HCT116 (cell line): ENCODE results near the gene STRN3. TPM values are rescaled to one million over a fixed set of nuclear protein-coding genes. Genes with fewer than 3 reads are reported as not detected.

ENCODE experiments used
- ATAC-seq: fragments of 200-7000 bp; cut with Tn5 transposase; 2 replicates; pipeline ENCODE4 v1.9.1; 2020; ENCODE audit warnings: mild to moderate bottlenecking, moderate library complexity
- BruUV-seq: library from RNA; stranded (reverse); fragments of 400-500 nt; replicated peaks from 2 replicates; lab custom pipeline; 2021; lab: Mats Ljungman, UMichigan
- CTCF ChIA-PET: fragments of 300-600 bp; sonication (Branson Sonifier 250); formaldehyde crosslinking; loops from one replicate; lab custom pipeline; 2021; ENCODE audit warnings: antibody characterized with exemption; lab: Charles Lee
- POLR2A ChIA-PET: fragments of 300-600, 350-600 bp; sonication (Branson Sonifier 250); formaldehyde crosslinking; loops from one replicate; lab custom pipeline; 2021; ENCODE audit warnings: antibody characterized with exemption; lab: Charles Lee
- RAD21 ChIA-PET, 2 experiments: fragments of 300-600 bp; sonication (Branson Sonifier 250); formaldehyde crosslinking; loops; one replicate each; lab custom pipeline; 2023; ENCODE audit warnings: low total read pairs in 2 of 2; ENCODE audit not compliant: uncharacterized antibody in 2 of 2, unreplicated experiment in 2 of 2, low non-redundant PET in 1 of 2; lab: Charles Lee
- DNase-seq: peaks from one replicate; pipeline ENCODE4 v3.0.0-alpha.2; 2010; ENCODE audit warnings: low read depth, low spot score
- H2AFZ ChIP-seq: fragments of 200-600 bp; shearing (Covaris generic), sonication (generic); 2 replicates; pipeline ENCODE4 v1.6.1; 2017; ENCODE audit warnings: low read depth, mixed run types, mixed read lengths, antibody characterized with exemption, low read length; ENCODE audit not compliant: poor library complexity, severe bottlenecking
- H3K27ac ChIP-seq: 2 replicates; pipeline ENCODE4 v1.5.1; 2012; ENCODE audit warnings: low read depth, low read length
- H3K27me3 ChIP-seq: fragments of 200-600 bp; sonication (generic); 2 replicates; pipeline ENCODE4 v1.6.1; 2016; ENCODE audit warnings: mixed run types, low read length, mixed read lengths; ENCODE audit not compliant: insufficient read depth
- H3K36me3 ChIP-seq, 2 experiments: fragments of 200-500 bp in 1 of 2; fragments of 200-600 bp in 1 of 2; sonication (Bioruptor generic) in 1 of 2; sonication (generic) in 1 of 2; 2 replicates each; pipeline versions ENCODE4 v1.5.1 to v1.6.1; 2014 to 2016; ENCODE audit warnings: low read length in 2 of 2, inconsistent platforms in 1 of 2, mixed read lengths in 1 of 2, mixed run types in 1 of 2; ENCODE audit not compliant: insufficient read depth in 2 of 2, control insufficient read depth in 1 of 2
- H3K4me1 ChIP-seq, 2 experiments: fragments of 200-600 bp in 1 of 2; sonication (generic) in 1 of 2; 2 replicates each; pipeline versions ENCODE4 v1.5.1 to v1.6.1; 2012 to 2017; ENCODE audit warnings: low read length in 2 of 2, inconsistent platforms in 1 of 2, mild to moderate bottlenecking in 1 of 2, mixed read lengths in 1 of 2, mixed run types in 1 of 2, moderate library complexity in 1 of 2; ENCODE audit not compliant: insufficient read depth in 2 of 2, control insufficient read depth in 1 of 2
- H3K4me2 ChIP-seq: fragments of 200-600 bp; sonication (generic); 2 replicates; pipeline ENCODE4 v1.6.1; 2017; ENCODE audit warnings: mixed run types, low read length, mixed read lengths
- H3K4me3 ChIP-seq, 2 experiments: fragments of 200-600 bp in 1 of 2; sonication (generic) in 1 of 2; replicated peaks in 1 of 2; 2 replicates each; pipeline ENCODE4 v1.5.1; 2011 to 2016; ENCODE audit warnings: low read length in 2 of 2, control low read depth in 1 of 2, low read depth in 1 of 2, mild to moderate bottlenecking in 1 of 2, mixed read lengths in 1 of 2, mixed run types in 1 of 2
- H3K79me2 ChIP-seq: fragments of 200-600 bp; sonication (generic); 2 replicates; pipeline ENCODE4 v1.6.1; 2017; ENCODE audit warnings: mild to moderate bottlenecking, mixed run types, low read length, moderate library complexity, mixed read lengths; ENCODE audit not compliant: insufficient read depth
- H3K9ac ChIP-seq: fragments of 200-600 bp; sonication (generic); 2 replicates; pipeline ENCODE4 v1.6.1; 2016; ENCODE audit warnings: low read length, mixed read lengths
- H3K9me2 ChIP-seq: fragments of 200-600 bp; sonication (generic), shearing (Covaris generic); 2 replicates; pipeline ENCODE4 v1.6.1; 2017; ENCODE audit warnings: mixed run types, mild to moderate bottlenecking, moderate library complexity; ENCODE audit not compliant: insufficient read depth
- H3K9me3 ChIP-seq, 2 experiments: fragments of 200-500 bp in 1 of 2; fragments of 200-600 bp in 1 of 2; sonication (Bioruptor generic) in 1 of 2; sonication (generic) in 1 of 2; 2 replicates each; pipeline ENCODE4 v1.6.1; 2014 to 2017; ENCODE audit warnings: low read length in 2 of 2, mixed read lengths in 2 of 2, inconsistent platforms in 1 of 2, low read depth in 1 of 2, mild to moderate bottlenecking in 1 of 2, mixed run types in 1 of 2, moderate library complexity in 1 of 2; ENCODE audit not compliant: control insufficient read depth in 1 of 2, insufficient read depth in 1 of 2
- H4K20me1 ChIP-seq: fragments of 200-600 bp; sonication (generic), shearing (Covaris generic); 2 replicates; pipeline ENCODE4 v1.6.1; 2017; ENCODE audit warnings: mixed run types, mild to moderate bottlenecking, moderate library complexity; ENCODE audit not compliant: insufficient read depth
- CBX3 ChIP-seq: IDR thresholded peaks from 2 replicates; pipeline ENCODE4 v1.6.1; 2012; ENCODE audit warnings: low read depth
- EZH2phosphoT487 ChIP-seq: fragments of 200-600 bp; IDR thresholded peaks from 2 replicates; pipeline ENCODE4 v1.6.1; 2018; ENCODE audit warnings: antibody characterized with exemption, borderline replicate concordance
- FOSL1 ChIP-seq: IDR thresholded peaks from 2 replicates; pipeline ENCODE4 v1.6.1; 2012; ENCODE audit warnings: low read depth
- MAX ChIP-seq: IDR thresholded peaks from 2 replicates; pipeline ENCODE4 v1.6.1; 2012
- RAD21 ChIP-seq: IDR thresholded peaks from 2 replicates; pipeline ENCODE4 v1.6.1; 2012; ENCODE audit warnings: low read depth, mild to moderate bottlenecking
- REST ChIP-seq: IDR thresholded peaks from 2 replicates; pipeline ENCODE4 v1.6.1; 2012; ENCODE audit warnings: low read depth
- ZBTB33 ChIP-seq: IDR thresholded peaks from 2 replicates; pipeline ENCODE4 v1.6.1; 2011; ENCODE audit warnings: mild to moderate bottlenecking, low read length, moderate library complexity; ENCODE audit not compliant: insufficient replicate concordance; ENCODE audit errors: extremely low read depth
- ZFX ChIP-seq: fragments of 450-650 bp; IDR thresholded peaks from 2 replicates; pipeline ENCODE4 v1.6.1; 2017
- ZNF274 ChIP-seq: fragments of 200-500 bp; sonication (Bioruptor generic); IDR thresholded peaks from 2 replicates; pipeline ENCODE4 v1.6.1; 2014; ENCODE audit warnings: mild to moderate bottlenecking, low read depth, low read length, inconsistent platforms
- intact Hi-C: fragments of 100-400 bp; cut with micrococcal nuclease; formaldehyde crosslinking; loops from 2 replicates; pipeline ENCODE4 v1.10.0; 2022
- total RNA-seq: library from RNA; stranded (reverse); gene quantifications from one replicate; pipeline ENCODE4 v1.2.1, GENCODE V29; 2021; ENCODE audit not compliant: unreplicated experiment

STRN3 gene
- total RNA-seq, 1 experiment from 2014 or later, result 43.4 TPM

- H3K36me3 ChIP-seq, result peaks cover 0 to 5% of the 10 kb centered on the region in 2 experiments; a peak in 1 of 4 replicates
- H3K4me1 ChIP-seq, result no peaks in the 10 kb centered on the region
- intact Hi-C loops, result no loop called here
- TF ChIP-seq ZNF274 (no peak), FOSL1 (no peak)
- ChIA-PET CTCF (no interaction called here), RAD21 (no interaction called here), POLR2A (no interaction called here)
- BruUV-seq, result no TSS peak
- H3K9me3 ChIP-seq, result no peaks in the 10 kb centered on the region
- H4K20me1 ChIP-seq, result no peaks in the 10 kb centered on the region
- no peaks in the 10 kb centered on the region for H3K9me2 ChIP-seq
- DNase-seq (no peak), ATAC-seq (no peak)
- no peaks in the 10 kb centered on the region for H3K79me2 ChIP-seq
- H3K27ac ChIP-seq, result no peak overlapping the region
- H3K4me2 ChIP-seq, result no peak overlapping the region
- no peak overlapping the region for H3K4me3 ChIP-seq
- no peak overlapping the region for H2AFZ ChIP-seq
- no peaks in the 10 kb centered on the region for H3K27me3 ChIP-seq
- H3K9ac ChIP-seq, result no peak overlapping the region
These were observed 137.5 kb downstream of the STRN3 start for GRCh38 chr14:30888480-30889243.

- H3K4me2 ChIP-seq, result no peak overlapping the region
- RAD21 ChIA-PET, result no interaction called here
- no peaks in the 10 kb centered on the region for H3K79me2 ChIP-seq
- ATAC-seq, result no peak
- H3K9ac ChIP-seq, result no peak overlapping the region
- no peaks in the 10 kb centered on the region for H3K4me1 ChIP-seq
- TF ChIP-seq RAD21 (no peak), EZH2phosphoT487 (no peak), FOSL1 (no peak), ZBTB33 (no peak), ZFX (no peak), MAX (no peak), REST (no peak), CBX3 (no peak)
- no peaks in the 10 kb centered on the region for H3K9me2 ChIP-seq
- H3K36me3 ChIP-seq, result peaks cover 0 to 5% of the 10 kb centered on the region in 2 experiments; a peak in 1 of 4 replicates
- no peaks in the 10 kb centered on the region for H3K9me3 ChIP-seq
- CTCF ChIA-PET, result no interaction called here
- no TSS peak for BruUV-seq
- POLR2A ChIA-PET, result no interaction called here
- intact Hi-C loops, result no loop called here
- no peak overlapping the region for H3K27ac ChIP-seq
- H3K4me3 ChIP-seq, result no peak overlapping the region
- H2AFZ ChIP-seq, result no peak overlapping the region
- no peaks in the 10 kb centered on the region for H4K20me1 ChIP-seq
- DNase-seq, result no peak
- H3K27me3 ChIP-seq, result no peaks in the 10 kb centered on the region
These were observed 140.1 kb downstream of the STRN3 start for GRCh38 chr14:30885840-30886740.
